HuH-7.5 (cell line): ENCODE measurements around the gene SPINT2.
"Not testable (repeated sequence)": the region's sequence is repeated elsewhere in the genome, so short reads cannot be mapped to it uniquely, and the experiment has no call there.

Experiments used
- DNase-seq: peaks from one replicate; pipeline ENCODE4 v3.0.0; 2011; ENCODE audit warnings: low spot score

SPINT2 gene, protein sequence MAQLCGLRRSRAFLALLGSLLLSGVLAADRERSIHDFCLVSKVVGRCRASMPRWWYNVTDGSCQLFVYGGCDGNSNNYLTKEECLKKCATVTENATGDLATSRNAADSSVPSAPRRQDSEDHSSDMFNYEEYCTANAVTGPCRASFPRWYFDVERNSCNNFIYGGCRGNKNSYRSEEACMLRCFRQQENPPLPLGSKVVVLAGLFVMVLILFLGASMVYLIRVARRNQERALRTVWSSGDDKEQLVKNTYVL

GRCh38 chr19:38264486-38265212 lies at the start of gene SPINT2:
Gene SPINT2, plus strand, starts transcription at chr19:38264573. Its CDS starts 320 bp downstream, at chr19:38264893.
- no peak for DNase-seq

DNA sequence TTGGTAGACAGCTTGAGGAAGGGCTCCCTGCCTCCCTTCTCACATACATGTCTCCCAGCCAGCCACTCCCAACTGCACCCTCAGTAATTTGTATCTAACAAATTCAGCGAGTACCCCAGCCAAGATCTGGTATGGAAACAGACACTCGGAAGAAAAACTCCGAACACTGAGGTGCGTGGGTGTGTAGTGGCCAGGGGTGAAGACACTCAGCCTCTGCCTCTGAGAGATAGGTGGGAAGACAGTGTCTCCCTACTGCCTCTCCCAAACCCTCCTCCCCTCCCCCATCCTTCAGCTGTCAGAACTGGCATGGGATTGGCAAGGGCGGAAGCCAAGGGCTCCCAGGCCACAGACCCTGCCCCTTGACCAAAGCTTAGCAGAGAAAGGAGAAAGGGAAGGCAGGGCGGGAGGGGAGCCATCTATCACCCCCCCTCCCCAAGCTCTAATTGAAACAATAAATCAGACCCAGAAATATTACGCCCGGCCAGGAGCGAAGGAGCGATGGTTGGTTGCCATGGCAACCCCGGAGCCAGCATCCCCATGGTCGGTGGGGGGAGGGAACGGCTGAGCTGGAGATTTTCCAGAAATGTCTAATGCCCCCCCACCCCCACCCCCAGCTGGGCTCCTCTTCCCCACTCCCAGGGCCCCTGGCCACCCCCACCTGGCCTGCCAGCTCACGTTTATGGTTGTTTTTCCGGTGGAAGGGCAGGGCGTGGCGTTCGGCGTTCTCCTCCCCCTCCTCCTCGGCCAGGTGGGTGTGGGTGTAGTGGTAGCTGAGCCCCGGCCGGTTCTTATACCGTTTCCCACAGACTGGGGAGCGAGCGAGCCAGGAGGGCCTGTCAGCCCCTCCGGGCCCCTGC lies 47.4 kb upstream of the SPINT2 start:
- no peak for DNase-seq

DNA sequence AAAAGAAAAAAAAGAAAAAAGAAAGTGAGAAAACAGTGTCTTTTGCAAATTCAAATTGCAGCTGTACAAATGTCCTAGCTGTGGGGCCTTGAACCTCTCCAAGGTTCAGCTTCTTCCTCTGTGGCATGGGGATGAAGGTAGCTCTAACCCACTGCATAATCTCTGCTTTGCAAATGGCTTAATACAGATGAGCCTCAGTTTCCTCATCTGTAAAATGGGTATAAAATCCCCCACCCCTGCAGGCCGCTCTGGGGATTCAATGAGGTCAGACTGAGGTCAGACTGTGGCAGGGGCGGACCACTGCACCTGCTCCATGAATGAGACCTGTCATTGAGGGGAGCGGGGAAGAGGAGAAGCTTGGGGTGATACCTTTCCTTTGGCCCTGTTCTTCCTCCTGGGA lies 46.2 kb upstream of the SPINT2 start:
- DNase-seq, result no peak

DNA sequence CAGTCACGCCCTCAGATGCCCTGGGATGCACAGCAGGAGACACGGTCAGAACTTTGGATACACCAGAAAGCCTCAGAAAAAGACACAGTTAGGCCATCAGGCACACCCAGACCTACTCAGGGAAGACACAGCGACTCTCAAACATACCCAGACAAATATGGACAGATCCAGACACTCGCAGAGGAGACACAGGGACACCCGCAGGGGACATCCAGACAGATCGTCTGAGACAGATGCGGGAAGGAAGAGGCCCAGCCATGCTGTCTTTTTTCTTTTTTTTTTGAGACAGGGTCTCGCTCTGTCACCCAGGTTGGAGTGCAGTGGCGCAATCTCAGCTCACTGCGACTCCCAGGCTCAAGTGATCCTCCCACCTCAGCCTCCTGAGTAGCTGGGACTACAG lies 45.2 kb upstream of the SPINT2 start:
- DNase-seq, result no peak

DNA sequence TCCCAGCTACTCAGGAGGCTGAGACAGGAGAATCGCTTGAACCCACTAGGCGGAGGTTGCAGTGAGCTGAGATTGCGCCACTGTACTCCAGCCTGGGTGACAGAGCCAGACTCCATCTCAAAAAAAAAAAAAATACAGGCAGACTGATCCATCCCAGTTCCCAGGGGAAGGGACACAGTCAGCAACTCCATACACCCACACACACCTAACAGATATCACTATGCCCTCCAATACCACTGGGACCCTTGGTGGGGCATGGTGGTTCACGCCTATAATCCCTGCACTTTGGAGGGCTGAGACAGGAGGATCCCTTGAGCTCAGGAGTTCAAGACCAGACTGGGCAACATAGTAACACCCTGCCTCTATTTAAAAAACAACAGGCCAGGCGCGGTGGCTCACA lies 43.0 kb upstream of the SPINT2 start:
- no peak for DNase-seq

GRCh38 chr19:38221919-38222830 lies 42.2 kb upstream of the SPINT2 start:
- DNase-seq, result no peak

DNA sequence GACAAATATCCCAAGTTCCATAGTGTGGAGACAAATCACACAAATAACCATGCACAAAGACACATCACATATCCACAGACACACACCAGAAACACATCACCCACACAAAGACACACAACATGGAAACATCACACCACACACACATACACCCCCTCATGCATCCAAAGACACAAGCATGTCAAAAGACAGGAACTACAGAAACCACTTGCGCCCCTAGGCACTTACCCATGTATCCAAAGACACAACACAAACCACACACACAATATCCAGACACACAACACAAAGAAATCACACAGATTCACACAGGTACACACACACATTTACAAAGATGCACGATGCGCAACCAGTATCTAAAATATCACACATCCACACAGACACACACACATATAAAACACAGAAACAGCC lies 41.3 kb upstream of the SPINT2 start:
- no peak for DNase-seq

DNA sequence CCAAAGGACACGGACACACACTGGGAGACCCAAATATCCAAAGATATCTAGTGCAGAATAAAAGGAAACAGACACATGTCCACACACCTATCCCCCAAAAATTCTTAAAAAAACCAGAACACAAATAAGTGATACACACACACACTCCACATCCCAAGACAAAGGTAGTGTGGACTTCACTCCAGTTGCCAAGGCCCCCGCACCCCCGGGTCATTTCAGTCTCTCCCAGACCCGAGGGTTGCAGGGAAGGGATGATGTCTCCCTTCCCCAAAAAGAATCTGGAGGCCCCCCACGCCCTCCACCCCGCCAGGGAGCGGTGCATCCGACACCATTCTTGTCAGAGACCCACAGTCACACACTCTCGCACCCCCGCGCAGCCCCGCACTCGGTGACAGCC lies 40.8 kb upstream of the SPINT2 start:
- DNase-seq, result no peak

DNA sequence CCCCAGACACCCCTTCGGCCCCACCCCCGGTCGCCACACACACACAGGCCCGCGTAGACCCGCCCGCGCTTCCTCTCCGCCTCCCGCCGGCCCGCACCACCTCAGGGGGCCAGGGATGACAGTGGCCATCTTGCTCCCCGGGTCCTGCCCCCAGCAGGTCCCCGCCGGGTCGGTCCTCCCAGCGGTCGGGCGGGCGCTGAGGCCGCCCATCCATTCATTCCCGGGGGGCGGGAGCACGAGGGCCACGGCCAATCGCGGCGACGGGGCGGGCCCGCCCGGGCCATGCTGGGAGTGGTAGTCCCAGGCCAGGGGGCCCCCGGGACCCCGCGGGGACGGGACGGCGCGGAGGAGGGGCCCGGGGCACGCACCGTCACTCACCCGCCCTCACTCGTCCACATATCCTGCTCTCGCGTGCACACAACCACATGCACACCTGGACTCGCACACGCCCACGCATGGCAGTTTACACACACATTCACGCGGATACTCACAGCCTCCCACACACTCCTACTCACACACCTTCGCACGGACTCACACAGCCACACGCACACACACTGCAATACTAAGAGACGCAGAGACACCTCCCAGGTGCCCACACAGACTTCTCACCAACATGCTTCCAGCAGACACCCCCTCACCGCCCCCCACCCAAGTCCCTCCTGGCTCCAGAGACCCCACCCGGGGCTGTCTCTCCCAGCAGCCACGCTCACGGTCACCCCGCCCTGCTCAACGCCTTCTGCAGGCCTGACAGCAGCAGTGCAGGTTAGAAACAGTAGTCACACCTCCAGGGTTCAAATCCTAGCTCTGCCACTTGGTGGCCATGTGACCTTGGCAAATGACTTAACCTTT lies 40.1 kb upstream of the SPINT2 start, which contains the start of gene DPF1:
TSS of gene DPF1 (minus strand) at position 209 of the 849 bp plus-strand sequence. CDS start at position 129, 80 bp downstream.
- DNase-seq, result peak; percentile 99

DNA sequence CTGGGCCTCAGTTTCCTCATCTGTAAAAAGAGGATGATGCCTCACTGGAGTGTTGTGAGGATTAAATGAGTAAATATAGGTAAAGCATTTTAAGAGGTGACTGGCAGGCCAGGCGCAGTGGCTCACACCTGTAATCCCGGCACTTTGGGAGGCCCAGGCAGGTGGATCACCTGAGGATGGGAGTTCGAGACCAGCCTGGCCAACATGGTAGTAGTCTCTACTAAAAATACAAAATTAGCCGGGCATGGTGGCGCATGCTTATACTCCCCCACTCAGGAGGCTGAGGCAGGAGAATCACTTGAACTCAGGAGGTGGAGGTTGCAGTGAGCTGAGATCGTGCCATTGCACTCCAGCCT lies 39.5 kb upstream of the SPINT2 start:
- DNase-seq, result not testable (repeated sequence)

DNA sequence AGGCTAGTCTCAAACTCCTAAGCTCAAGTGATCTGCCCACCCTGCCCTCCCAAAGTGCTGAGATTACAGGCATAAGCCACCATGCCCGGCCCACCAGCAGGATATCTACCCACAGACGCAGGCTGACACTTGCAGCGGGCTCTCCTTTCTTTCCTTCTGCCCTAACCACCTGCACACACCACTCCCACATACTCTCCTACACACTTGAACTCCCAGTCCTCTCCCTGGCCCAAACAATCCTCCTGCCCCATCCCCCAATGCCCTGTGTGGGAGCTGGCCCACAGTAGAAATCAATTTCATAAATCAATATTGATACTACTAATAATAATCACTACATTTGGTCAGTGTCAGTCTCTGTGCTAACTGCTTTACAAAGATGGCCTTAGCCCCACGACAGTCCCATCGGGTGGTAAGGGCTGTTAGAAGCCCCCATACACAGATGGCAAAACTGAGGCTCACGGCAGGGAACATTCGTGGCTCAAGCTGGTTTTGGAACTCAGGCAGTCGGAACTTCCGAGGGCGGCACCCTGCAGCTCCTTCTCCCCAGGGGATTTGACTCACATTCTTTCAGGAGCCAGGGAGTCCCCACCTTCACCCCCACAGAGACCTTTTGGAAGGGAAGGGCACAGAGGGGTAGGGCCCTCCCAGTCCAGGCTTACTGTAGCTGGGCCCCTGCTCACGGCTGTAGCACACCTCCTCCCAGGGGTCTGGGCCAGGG lies 36.9 kb upstream of the SPINT2 start:
- no peak for DNase-seq

DNA sequence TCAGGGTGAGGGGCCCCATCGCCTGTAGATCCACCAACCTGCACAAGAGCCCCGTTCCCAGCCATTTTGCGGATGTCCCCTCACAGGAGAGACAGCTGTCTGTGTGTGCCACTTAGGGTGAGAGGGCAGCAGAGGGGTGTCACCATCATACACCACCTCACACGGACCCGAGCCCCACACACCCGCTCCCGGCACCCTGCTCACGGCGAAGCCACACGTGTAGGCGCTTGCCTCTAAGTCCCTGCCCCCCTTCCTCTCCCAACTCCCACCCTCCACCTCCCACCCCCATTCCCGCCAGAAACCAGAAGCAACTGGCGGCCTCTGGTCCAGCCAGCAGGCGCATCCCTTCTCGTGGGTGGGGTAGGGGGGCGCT lies 36.4 kb upstream of the SPINT2 start:
- no peak for DNase-seq

DNA sequence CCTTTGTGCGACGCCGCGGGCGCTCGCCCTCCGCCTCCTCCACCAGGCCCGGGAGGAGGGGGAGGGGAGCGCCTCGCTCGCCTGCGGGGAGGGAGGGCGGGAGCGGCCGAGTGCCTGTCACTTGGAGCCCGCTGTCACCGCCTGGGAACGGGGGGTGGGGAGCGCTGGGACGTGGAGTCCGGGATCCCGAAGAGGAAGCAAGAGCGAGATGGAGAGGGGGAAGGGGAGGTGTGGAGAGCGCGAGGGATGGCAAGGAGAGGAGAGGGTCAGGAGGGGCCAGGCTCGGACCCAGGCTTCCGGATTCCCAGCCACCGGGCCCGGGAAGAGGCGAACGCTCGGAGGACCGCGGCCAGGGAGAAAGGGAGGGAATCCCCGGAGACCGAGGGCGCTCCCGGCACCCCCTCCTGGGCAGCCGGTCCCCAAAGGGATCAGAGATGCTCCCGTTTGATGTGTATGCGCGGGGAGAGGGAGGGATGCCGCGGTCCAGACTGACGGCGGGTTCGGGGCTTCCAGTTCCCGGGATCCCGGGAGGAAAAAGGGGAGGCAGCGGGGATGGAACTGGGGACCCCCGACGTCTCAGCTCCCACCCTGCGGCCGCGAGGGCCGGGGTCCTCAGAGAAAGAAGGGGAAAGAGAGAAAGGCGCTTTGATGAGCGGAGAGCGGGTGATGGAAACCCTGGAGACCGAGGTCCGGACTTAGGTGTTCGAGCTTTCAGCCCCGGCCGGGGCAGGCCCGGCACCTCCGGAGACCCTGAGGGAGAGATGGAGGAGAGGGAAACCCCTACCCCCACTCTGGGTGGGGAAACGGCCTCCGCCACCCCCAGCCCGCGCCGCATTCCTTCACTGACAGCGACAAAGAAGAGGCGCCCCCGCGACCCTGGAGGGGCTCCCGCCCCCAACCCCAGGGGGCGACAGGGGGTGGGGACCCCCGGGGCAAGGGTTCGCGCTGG lies 35.6 kb upstream of the SPINT2 start:
- DNase-seq, result peak; percentile 75

- DNase-seq, result peak; percentile 80
Measured at GRCh38 chr19:38229585-38230073, 34.7 kb upstream of the SPINT2 start.

DNA sequence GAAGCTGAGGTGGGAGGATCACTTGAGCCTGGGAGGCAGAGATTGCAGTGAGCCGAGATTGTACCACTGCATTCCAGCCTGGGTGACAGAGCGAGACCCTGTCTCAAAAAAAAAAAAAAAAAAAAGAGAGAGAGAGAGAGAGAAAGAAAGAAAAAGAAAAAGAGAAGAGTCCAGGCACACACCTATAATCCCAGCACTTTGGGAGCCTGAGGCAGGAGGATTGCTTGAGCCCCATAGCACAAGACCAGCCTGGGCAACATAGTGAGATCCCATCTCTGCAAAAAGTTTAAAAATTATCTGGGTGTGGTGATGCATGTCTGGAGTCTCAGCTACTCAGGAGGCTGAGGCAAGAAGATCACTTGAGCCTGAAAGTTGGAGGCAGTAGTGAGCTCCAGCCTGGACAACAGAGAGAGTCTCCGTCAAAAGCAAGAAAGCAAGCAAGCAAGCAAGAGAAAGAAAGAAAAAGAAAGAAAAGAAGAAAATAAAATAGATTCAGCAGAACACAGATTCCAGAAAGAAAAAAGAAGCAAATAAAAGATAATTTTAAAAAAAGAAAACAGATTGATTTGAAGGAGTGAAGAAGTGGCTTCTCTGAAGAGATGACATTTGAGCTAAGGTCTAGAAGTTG lies 33.8 kb upstream of the SPINT2 start:
- not testable (repeated sequence) for DNase-seq

DNA sequence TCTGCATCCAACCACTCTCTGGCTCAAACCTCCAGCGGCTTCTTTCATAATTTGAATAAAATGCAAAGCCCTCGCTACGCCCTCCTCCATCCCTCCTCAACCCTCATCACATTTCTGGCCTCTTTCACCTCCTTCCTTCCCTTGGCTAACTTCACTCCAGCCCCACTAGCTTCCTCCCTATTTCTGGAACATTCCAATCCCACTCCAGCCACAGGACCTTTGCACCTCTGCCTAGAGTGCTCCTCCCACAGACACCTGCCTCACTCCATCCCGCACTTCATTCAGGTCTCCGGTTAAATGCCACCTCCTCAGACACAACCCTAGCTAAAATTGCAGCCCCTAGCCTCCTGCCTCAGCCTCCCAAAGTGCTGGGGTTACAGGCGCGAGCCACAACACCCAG lies 32.5 kb upstream of the SPINT2 start:
- DNase-seq, result no peak

DNA sequence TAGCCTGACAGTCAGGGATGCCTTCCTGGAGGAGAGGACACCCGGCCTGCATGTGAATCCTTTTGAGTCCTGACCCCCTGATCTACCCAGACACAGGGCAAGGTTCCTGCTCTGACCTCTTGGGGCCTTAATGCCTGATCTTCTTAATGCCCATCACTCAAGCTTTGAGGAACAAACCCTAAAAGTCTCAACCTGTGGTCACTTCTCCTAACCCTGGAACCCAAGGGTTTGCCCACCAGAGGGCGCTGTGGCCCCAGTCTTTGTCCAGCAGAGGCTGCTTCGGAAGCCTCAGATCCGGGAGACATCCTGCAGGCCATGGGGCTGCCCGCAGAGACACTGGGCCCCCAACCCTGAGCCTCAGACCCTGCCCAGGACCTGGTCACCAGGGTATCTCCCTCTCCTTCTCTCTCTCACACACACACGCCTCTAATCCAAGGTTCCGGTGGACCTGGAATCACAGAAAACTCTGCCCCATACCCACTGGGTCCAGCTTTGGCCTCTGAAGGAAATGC lies 30.6 kb upstream of the SPINT2 start:
- peak; percentile 94 for DNase-seq

DNA sequence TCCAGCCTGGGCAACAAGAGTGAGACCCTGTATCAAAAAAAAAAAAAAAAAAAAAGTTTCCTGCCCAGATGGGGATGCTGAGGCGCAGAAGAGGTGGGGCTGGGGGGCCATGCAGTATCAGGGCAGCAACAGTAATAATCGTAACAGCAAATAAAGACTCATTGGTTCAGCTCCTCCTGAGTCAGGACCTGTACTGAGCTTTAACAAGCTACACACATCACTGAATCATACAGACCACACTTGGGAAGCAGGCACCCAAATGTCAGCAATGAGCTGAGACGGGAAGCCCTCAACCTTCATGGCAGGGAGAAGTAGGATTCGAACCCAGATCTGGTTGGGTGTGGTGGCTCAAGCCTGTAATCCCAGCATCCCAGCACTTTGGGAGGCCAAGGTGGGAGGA lies 29.8 kb upstream of the SPINT2 start:
- no peak for DNase-seq
